Body of pancreas (tissue), 4 donors: ENCODE measurements around the gene SLC26A4. TPM values are rescaled to one million over a fixed set of nuclear protein-coding genes. Genes with fewer than 3 reads are reported as not detected.

Experiments
- ATAC-seq: fragments of 150-250 bp; one replicate; pipeline ENCODE4 v1.9.1; 2016
- DNase-seq, 4 donors: peaks; one replicate each; pipeline ENCODE4 v3.0.0-alpha.2; 2019
- H3K27ac ChIP-seq, 4 donors: fragments of 200-600 bp; sonication (generic); 1 replicate in 3 of 4; 2 replicates in 1 of 4; pipeline versions ENCODE4 v1.5.1 to v1.6.1; 2016 to 2019; ENCODE audit warnings: mild to moderate bottlenecking in 1 of 4, mixed read lengths in 1 of 4, moderate library complexity in 1 of 4
- H3K27me3 ChIP-seq, 2 donors: fragments of 200-600 bp; sonication (generic); one replicate each; pipeline ENCODE4 v1.6.0; 2016; ENCODE audit warnings: mild to moderate bottlenecking in 1 of 2
- H3K36me3 ChIP-seq, 2 donors: fragments of 200-600 bp; sonication (generic); replicated peaks in 1 of 2; 2 replicates each; pipeline ENCODE4 v1.5.1; 2016; ENCODE audit warnings: low read depth in 2 of 2; ENCODE audit not compliant: insufficient read depth in 1 of 2
- H3K4me1 ChIP-seq: fragments of 200-600 bp; sonication (generic); one replicate; pipeline ENCODE4 v1.6.0; 2016
- H3K4me3 ChIP-seq, 2 donors: fragments of 200-600 bp; sonication (generic); 1 replicate in 1 of 2; 2 replicates in 1 of 2; pipeline ENCODE4 v1.5.1; 2016 to 2019
- H3K9me3 ChIP-seq, 3 donors: fragments of 200-600 bp; sonication (generic); 1 replicate in 2 of 3; 2 replicates in 1 of 3; pipeline ENCODE4 v1.5.1; 2016
- CTCF ChIP-seq, 7 experiments: fragments of 450-650 bp in 4 of 7; fragments of 200-600 bp in 3 of 7; sonication (generic) in 3 of 7; IDR thresholded peaks; one replicate each; pipeline ENCODE4 v1.5.1; 2016 to 2019; ENCODE audit warnings: antibody characterized with exemption in 7 of 7
- POLR2A ChIP-seq, 3 donors: fragments of 450-650 bp; IDR thresholded peaks; one replicate each; pipeline ENCODE4 v1.6.1; 2016; ENCODE audit warnings: antibody characterized with exemption in 3 of 3, mild to moderate bottlenecking in 2 of 3
- WGBS, 2 donors: methylation state at CpG; one replicate each; pipeline ENCODE4 v1.1.5; 2017; 5-methylcytosine and 5-hydroxymethylcytosine counted together
- intact Hi-C: fragments of 100-400 bp; cut with DNase I; formaldehyde crosslinking; loops from one replicate; pipeline ENCODE4 v1.15.1; 2023
- total RNA-seq, 2 donors: library from RNA; depleted of rRNA; stranded (reverse); fragments of >200 nt; gene quantifications; one replicate each; pipeline ENCODE4 v1.1.0, GENCODE V29; 2016

The SLC26A4 gene
- total RNA-seq, 2 donors from 2014 or later, result 0.26 to 0.33 TPM

GRCh38 chr7:107690084-107690483, 29.5 kb downstream of the SLC26A4 start:
- H3K27ac ChIP-seq, result no peak overlapping the region
- H3K36me3 ChIP-seq, result no peaks in the 10 kb centered on the region
- DNase-seq, result no peak
- H3K27me3 ChIP-seq, result peaks cover 0 to 6% of the 10 kb centered on the region in 2 donors
- H3K9me3 ChIP-seq, result no peaks in the 10 kb centered on the region
- TF ChIP-seq POLR2A (IDR thresholded peaks at IDR 0.05) (no peak), CTCF (IDR thresholded peaks at IDR 0.05) (no peak)
- H3K4me3 ChIP-seq, result no peak overlapping the region
- H3K4me1 ChIP-seq, result no peaks in the 10 kb centered on the region
- WGBS, 2 donors, result 83 to 89% methylated on average over 7 of the region's 7 CpGs
- intact Hi-C loops, result no loop called here
- ATAC-seq, result no peak

- H3K9me3 ChIP-seq, result no peaks in the 10 kb centered on the region
- no peaks in the 10 kb centered on the region for H3K36me3 ChIP-seq
- no peaks in the 10 kb centered on the region for H3K4me1 ChIP-seq
- no peak for ATAC-seq
- no peak overlapping the region for H3K4me3 ChIP-seq
- intact Hi-C loops, result no loop called here
- H3K27me3 ChIP-seq, result peaks cover 0 to 6% of the 10 kb centered on the region in 2 donors
- H3K27ac ChIP-seq, result no peak overlapping the region
- DNase-seq, result no peak
- WGBS, 2 donors, result 34 to 44% methylated on average over 2 of the region's 2 CpGs
- TF ChIP-seq POLR2A (IDR thresholded peaks at IDR 0.05) (no peak), CTCF (IDR thresholded peaks at IDR 0.05) (no peak)
Observed at GRCh38 chr7:107690611-107691010, 30.0 kb downstream of the SLC26A4 start.

GRCh38 chr7:107691716-107692115, 31.1 kb downstream of the SLC26A4 start:
- Histone ChIP-seq H3K27ac (no peak overlapping the region), H3K4me1 (no peaks in the 10 kb centered on the region), H3K36me3 (no peaks in the 10 kb centered on the region), H3K4me3 (no peak overlapping the region), H3K9me3 (no peaks in the 10 kb centered on the region), H3K27me3 (peaks cover 0 to 6% of the 10 kb centered on the region in 2 donors)
- 56 to 78% methylated on average over 3 of the region's 3 CpGs for WGBS, 2 donors
- ATAC-seq (no peak), DNase-seq (no peak)
- intact Hi-C loops, result no loop called here
- TF ChIP-seq CTCF (IDR thresholded peaks at IDR 0.05) (no peak), POLR2A (IDR thresholded peaks at IDR 0.05) (no peak)

- H3K36me3 ChIP-seq, result no peaks in the 10 kb centered on the region
- no peaks in the 10 kb centered on the region for H3K9me3 ChIP-seq
- TF ChIP-seq CTCF (IDR thresholded peaks at IDR 0.05) (no peak), POLR2A (IDR thresholded peaks at IDR 0.05) (no peak)
- no peak overlapping the region for H3K27ac ChIP-seq
- DNase-seq (no peak), ATAC-seq (no peak)
- H3K4me1 ChIP-seq, result no peaks in the 10 kb centered on the region
- WGBS, 2 donors, result 64 to 74% methylated on average over 1 of the region's 1 CpG
- H3K27me3 ChIP-seq, result peaks cover 0 to 6% of the 10 kb centered on the region in 2 donors
- H3K4me3 ChIP-seq, result no peak overlapping the region
- intact Hi-C loops, result no loop called here
Observed at GRCh38 chr7:107692501-107692900, 31.9 kb downstream of the SLC26A4 start.

- H3K27ac ChIP-seq, result no peak overlapping the region
Observed at GRCh38 chr7:107693396-107693795, 32.8 kb downstream of the SLC26A4 start.

More at GRCh38 chr7:107693396-107693795, 32.8 kb downstream of the SLC26A4 start:
- TF ChIP-seq CTCF (IDR thresholded peaks at IDR 0.05) (no peak), POLR2A (IDR thresholded peaks at IDR 0.05) (no peak)
- ATAC-seq (no peak), DNase-seq (no peak)
- 35 to 47% methylated on average over 4 of the region's 4 CpGs for WGBS, 2 donors
- H3K4me1 ChIP-seq, result no peaks in the 10 kb centered on the region
- peaks cover 0 to 6% of the 10 kb centered on the region in 2 donors for H3K27me3 ChIP-seq
- intact Hi-C loops, result no loop called here
- no peaks in the 10 kb centered on the region for H3K36me3 ChIP-seq
- H3K9me3 ChIP-seq, result no peaks in the 10 kb centered on the region
- H3K4me3 ChIP-seq, result no peak overlapping the region
